ENCODE measurements around the gene STK16. TPM values are rescaled to one million over a fixed set of nuclear protein-coding genes. Genes with fewer than 3 reads are reported as not detected.

The STK16 gene
- total RNA-seq, 1 donor from 2014 or later = 26.7 TPM

- no peaks in the 10 kb centered on the region for H3K9me3 ChIP-seq
- no peak for TF ChIP-seq CTCF (IDR thresholded peaks at IDR 0.05)
- H3K4me3 ChIP-seq = peak within 1 kb of the TSS; percentile 69
- intact Hi-C loops (cut with DNase I) = no loop called here
- ATAC-seq (peak; percentile 98 to 99), DNase-seq (peak; percentile 99)
- peak within 1 kb of the TSS; percentile 95 for H3K27ac ChIP-seq
- peaks cover 39% of the 10 kb centered on the region for H3K4me1 ChIP-seq
- H3K27me3 ChIP-seq (ENCODE audit: low read depth) = no peaks in the 10 kb centered on the region
- H3K36me3 ChIP-seq = peaks cover 60% of the 10 kb centered on the region
These were observed 15.8 kb upstream of the STK16 start, which contains the start of the genes ANKZF1 and ATG9A for GRCh38 chr2:219229305-219230058. Gene ANKZF1 (plus strand): TSS chr2:219229806. CDS start chr2:219230258, 452 bp downstream. Gene ATG9A (minus strand): TSS chr2:219229636. CDS start chr2:219228024, 1,612 bp downstream.

- peak; percentile 47 to 58 for ATAC-seq
These were observed 15.2 kb upstream of the STK16 start for GRCh38 chr2:219230059-219230540.

GRCh38 chr2:219234331-219234730, 10.9 kb upstream of the STK16 start:
- DNase-seq = no peak

More at GRCh38 chr2:219230059-219230540, 15.2 kb upstream of the STK16 start:
- DNase-seq = peak; percentile 82
- intact Hi-C loops (cut with DNase I) = no loop called here
- Histone ChIP-seq H3K9me3 (no peaks in the 10 kb centered on the region), H3K4me1 (peaks cover 39% of the 10 kb centered on the region), H3K4me3 (peak overlapping the region; percentile 69), H3K27me3 (ENCODE audit: low read depth) (no peaks in the 10 kb centered on the region), H3K27ac (peak overlapping the region; percentile 95), H3K36me3 (peaks cover 60% of the 10 kb centered on the region)
- TF ChIP-seq CTCF (IDR thresholded peaks at IDR 0.05) = no peak

GRCh38 chr2:219243291-219243761, 2.0 kb upstream of the STK16 start:
- H3K27ac ChIP-seq = peak overlapping the region; percentile 6
- no peaks in the 10 kb centered on the region for H3K9me3 ChIP-seq
- H3K4me1 ChIP-seq = peaks cover 37% of the 10 kb centered on the region
- H3K4me3 ChIP-seq = peak overlapping the region; percentile 41
- DNase-seq = peak; percentile 79
- H3K27me3 ChIP-seq (ENCODE audit: low read depth) = no peaks in the 10 kb centered on the region
- peaks cover 31% of the 10 kb centered on the region for H3K36me3 ChIP-seq
- peak in 1 of 2 donors; percentile 45 for ATAC-seq
- intact Hi-C loops (cut with DNase I) = no loop called here
- no peak for TF ChIP-seq CTCF (IDR thresholded peaks at IDR 0.05)

More at GRCh38 chr2:219234331-219234730, 10.9 kb upstream of the STK16 start:
- Histone ChIP-seq H3K4me1 (peaks cover 17% of the 10 kb centered on the region), H3K4me3 (no peak overlapping the region), H3K27ac (no peak overlapping the region), H3K9me3 (no peaks in the 10 kb centered on the region), H3K36me3 (peaks cover 80% of the 10 kb centered on the region), H3K27me3 (ENCODE audit: low read depth) (no peaks in the 10 kb centered on the region)
- intact Hi-C loops (cut with DNase I) = no loop called here
- TF ChIP-seq CTCF (IDR thresholded peaks at IDR 0.05) = no peak
- ATAC-seq = no peak

GRCh38 chr2:219244789-219245147, 511 bp upstream of the STK16 start:
- TF ChIP-seq CTCF (IDR thresholded peaks at IDR 0.05) = no peak
- peaks cover 52% of the 10 kb centered on the region for H3K4me1 ChIP-seq
- H3K27ac ChIP-seq = peak overlapping the region; percentile 98
- peaks cover 20% of the 10 kb centered on the region for H3K36me3 ChIP-seq
- H3K4me3 ChIP-seq = peak overlapping the region; percentile 97
- no peaks in the 10 kb centered on the region for H3K27me3 ChIP-seq (ENCODE audit: low read depth)
- no peak for ATAC-seq
- no peaks in the 10 kb centered on the region for H3K9me3 ChIP-seq
- intact Hi-C loops (cut with DNase I) = no loop called here
- DNase-seq = no peak
